Measurements from ENCODE around the gene GTPBP10.

Gene GTPBP10

DNA sequence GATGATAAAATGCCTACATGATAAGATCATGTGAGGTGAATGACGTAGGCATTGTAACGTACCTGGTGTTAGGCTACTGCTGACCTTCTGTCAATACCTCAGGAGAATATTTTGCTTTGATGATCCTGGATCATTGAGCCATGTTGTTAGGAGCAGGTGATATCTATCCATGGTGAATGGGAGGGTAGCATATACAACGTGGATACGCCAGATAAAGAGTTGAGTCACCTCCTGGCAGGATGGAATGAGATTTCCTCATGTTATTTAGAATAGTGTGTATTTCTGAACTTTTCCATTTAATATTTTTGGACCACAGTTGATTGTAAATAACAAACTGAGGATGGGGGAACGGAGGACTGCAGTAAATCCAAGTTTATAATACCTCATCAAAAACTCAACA, 45.0 kb downstream of the GTPBP10 start:
- in situ Hi-C loops (cut with HindIII; ENCODE audit: low sequenced_read_pairs): no loop called here
- TF ChIP-seq, protein P1, sequence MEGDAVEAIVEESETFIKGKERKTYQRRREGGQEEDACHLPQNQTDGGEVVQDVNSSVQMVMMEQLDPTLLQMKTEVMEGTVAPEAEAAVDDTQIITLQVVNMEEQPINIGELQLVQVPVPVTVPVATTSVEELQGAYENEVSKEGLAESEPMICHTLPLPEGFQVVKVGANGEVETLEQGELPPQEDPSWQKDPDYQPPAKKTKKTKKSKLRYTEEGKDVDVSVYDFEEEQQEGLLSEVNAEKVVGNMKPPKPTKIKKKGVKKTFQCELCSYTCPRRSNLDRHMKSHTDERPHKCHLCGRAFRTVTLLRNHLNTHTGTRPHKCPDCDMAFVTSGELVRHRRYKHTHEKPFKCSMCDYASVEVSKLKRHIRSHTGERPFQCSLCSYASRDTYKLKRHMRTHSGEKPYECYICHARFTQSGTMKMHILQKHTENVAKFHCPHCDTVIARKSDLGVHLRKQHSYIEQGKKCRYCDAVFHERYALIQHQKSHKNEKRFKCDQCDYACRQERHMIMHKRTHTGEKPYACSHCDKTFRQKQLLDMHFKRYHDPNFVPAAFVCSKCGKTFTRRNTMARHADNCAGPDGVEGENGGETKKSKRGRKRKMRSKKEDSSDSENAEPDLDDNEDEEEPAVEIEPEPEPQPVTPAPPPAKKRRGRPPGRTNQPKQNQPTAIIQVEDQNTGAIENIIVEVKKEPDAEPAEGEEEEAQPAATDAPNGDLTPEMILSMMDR (IDR thresholded peaks at IDR 0.05; ENCODE audit: low read depth, low read length): no peak
- no peak overlapping the region for H3K4me3 ChIP-seq (ENCODE audit: low read depth, low read length)
- DNase-seq (ENCODE audit: low read depth, low spot score): no peak

- TF ChIP-seq, protein P1 (IDR thresholded peaks at IDR 0.05; ENCODE audit: low read depth, low read length): no peak
- H3K4me3 ChIP-seq (ENCODE audit: low read depth, low read length): no peak overlapping the region
- in situ Hi-C loops (cut with HindIII; ENCODE audit: low sequenced_read_pairs): no loop called here
- DNase-seq (ENCODE audit: low read depth, low spot score): no peak
These were observed 49.9 kb downstream of the GTPBP10 start for GRCh38 chr7:90396420-90396819.

GRCh38 chr7:90401989-90402388, 55.5 kb downstream of the GTPBP10 start:
- in situ Hi-C loops (cut with HindIII; ENCODE audit: low sequenced_read_pairs): no loop called here
- no peak for DNase-seq (ENCODE audit: low read depth, low spot score)
- TF ChIP-seq, protein P1 (IDR thresholded peaks at IDR 0.05; ENCODE audit: low read depth, low read length): no peak
- no peak overlapping the region for H3K4me3 ChIP-seq (ENCODE audit: low read depth, low read length)

- no peak for DNase-seq (ENCODE audit: low read depth, low spot score)
- TF ChIP-seq, protein P1 (IDR thresholded peaks at IDR 0.05; ENCODE audit: low read depth, low read length): no peak
- peak overlapping the region; percentile 97 for H3K4me3 ChIP-seq (ENCODE audit: low read depth, low read length)
- in situ Hi-C loops (cut with HindIII; ENCODE audit: low sequenced_read_pairs): no loop called here
These were observed 56.3 kb downstream of the GTPBP10 start for GRCh38 chr7:90402785-90403173.

GRCh38 chr7:90403174-90404113, 56.9 kb downstream of the GTPBP10 start, which contains the start of gene CLDN12:
CLDN12 (plus strand) TSS chr7:90403461; CDS start chr7:90412677, 9,216 bp downstream.
- in situ Hi-C loops (cut with HindIII; ENCODE audit: low sequenced_read_pairs): no loop called here
- TF ChIP-seq, protein P1 (IDR thresholded peaks at IDR 0.05; ENCODE audit: low read depth, low read length): no peak
- DNase-seq (ENCODE audit: low read depth, low spot score): peak; percentile 98
- peak within 1 kb of the TSS; percentile 97 for H3K4me3 ChIP-seq (ENCODE audit: low read depth, low read length)

DNA sequence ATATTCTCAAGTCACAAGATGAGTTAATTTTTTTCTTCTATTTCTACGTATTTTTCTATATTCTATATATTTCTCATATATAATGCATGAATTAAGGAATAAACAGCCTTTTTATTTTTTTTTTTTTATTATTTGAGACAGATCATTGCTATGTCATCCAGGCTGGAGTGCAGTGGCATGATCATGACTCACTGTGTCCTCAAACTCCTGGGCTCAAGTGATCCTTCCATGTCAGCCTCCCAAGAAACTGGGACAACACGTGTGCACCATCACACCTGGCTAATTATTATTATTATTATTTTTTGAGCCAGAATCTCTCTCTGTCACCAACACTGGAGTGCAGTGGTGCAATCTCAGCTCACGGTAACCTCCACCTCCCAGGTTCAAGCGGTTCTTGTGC, 58.3 kb downstream of the GTPBP10 start:
- in situ Hi-C loops (cut with HindIII; ENCODE audit: low sequenced_read_pairs): no loop called here
- H3K4me3 ChIP-seq (ENCODE audit: low read depth, low read length): no peak overlapping the region
- TF ChIP-seq, protein P1 (IDR thresholded peaks at IDR 0.05; ENCODE audit: low read depth, low read length): no peak
- DNase-seq (ENCODE audit: low read depth, low spot score): no peak
